Activated T-helper 9 cell treated with anti-CD3 and anti-CD28 coated beads, Interleukin-2, amount 50 U/mL, for 16 hours (primary cell): ENCODE data around the gene PDSS2.

Source experiments
- DNase-seq: peaks from one replicate; pipeline ENCODE4 v3.0.0-alpha.2; 2020; ENCODE audit warnings: low read depth

The PDSS2 gene

DNA sequence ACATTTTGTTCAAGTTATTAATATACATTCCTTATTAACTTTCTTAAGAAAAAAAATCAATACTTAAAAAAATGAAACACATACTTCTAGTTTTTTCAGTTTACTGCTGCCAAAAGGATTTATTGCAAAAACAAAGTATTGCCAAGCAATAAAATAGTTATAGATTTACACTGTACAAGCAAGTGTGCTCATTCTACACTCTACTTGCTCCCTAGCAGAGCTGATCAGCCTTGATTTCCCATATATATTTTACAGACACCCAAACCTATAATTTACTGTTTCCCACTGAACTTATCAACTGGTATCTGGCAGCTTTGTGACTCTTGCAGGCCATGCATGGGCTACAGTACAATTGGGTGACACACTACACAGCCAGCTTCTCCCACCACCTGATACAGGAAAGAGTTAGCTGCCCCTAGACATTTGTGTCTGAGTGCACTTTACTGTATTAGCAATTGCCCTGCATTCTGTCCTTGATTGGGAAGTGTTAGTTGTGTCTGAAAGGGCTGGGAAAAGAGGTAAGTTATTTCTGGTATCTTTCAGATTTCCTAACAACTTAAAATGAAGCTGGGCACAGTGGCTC lies 188.1 kb downstream of the PDSS2 start:
- no peak for DNase-seq

DNA sequence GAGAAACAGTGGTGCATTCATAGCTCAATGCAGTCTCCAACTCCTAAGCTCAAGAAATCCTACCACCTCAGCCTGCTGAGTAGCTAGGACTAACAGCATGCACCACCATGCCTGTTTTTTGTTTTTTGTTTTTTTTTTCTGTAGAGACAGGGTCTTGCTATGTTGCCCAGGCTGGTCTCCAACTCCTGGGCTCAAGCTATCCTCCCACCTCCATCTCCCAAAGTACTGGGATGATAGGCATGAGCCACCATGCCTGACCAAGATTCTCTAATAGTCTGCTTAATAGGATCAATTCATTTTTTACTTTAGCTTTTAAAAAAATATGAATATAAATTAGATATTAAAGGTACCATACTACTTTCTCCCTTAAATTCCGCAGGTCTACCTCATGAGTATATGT lies 191.7 kb downstream of the PDSS2 start:
- DNase-seq: no peak

DNA sequence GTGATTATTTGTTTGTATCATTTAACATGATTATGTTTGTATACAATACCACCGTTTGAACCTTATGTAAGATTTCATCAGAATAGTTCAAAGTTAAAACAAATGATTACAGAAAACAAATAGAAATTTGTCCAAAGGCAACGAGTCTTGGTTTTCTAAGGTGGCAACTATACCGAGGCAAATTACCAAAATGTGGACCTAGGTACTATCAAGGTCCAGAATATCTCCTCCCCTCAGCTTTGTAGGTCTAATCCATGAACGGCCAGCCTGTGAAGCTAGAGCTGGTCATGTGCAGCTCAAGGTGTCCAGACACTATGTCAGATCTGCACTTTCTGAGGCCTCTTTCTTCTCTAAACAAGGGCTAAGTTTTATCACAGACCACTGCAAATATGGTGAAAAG lies 192.4 kb downstream of the PDSS2 start:
- DNase-seq: no peak

DNA sequence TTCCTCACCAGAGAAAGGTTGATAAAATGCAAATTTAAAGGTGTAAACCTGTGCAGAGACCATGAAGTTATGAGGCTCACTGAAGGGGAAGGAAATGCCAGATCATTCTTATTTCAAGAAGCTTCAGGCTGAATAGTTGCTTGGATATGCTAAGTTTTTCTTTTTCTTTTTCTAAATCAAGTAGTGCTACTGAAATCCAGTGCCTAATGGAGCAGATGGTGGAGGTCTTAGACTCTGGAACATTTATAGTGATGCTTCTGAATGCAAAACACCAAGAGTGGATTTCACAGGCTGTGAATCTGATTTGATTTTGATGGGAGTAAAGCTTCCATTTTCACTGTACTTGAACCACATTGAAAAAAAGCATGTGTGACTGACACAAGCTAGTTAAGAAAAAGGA lies 192.8 kb downstream of the PDSS2 start:
- DNase-seq: no peak

DNA sequence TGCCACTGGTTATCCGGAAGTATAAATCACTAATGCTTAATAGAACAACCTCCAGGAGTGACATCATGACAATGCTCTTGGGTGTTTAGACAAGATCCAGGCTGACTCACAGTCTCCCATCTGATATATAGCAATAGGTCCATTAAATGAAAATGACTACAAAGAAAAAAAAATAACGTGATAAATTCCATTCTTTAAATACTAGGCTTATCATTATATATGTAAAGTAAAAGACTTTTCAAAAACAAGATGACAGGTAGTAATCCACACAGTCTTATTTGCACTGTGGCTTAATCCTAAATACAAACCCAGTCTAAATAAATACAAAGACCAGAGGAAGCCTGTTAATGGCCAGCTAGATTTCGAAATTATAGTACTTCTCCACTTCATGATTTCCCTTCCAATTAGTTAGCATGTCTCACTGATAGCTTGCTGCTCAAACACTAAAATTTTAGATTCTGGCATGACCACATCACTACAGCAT lies 195.0 kb downstream of the PDSS2 start:
- no peak for DNase-seq

DNA sequence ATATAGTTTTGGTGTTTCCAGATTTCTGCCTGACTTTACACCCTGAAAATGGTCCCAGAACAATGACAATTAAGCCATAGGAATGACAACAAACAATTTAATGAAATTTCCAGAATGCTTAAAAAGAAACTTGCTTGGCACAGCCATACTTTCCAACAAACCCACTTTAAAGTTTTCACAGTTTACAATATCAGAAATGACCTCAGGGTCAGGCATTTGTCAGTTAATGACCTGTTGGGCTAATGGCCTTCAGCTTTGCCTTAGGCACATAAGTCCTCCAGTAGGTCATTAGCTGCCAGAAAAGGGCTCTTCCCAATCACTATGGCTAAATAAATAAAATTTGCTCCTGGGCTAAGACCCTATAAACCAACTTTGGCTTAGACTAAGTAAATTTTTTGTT lies 199.4 kb downstream of the PDSS2 start:
- no peak for DNase-seq

DNA sequence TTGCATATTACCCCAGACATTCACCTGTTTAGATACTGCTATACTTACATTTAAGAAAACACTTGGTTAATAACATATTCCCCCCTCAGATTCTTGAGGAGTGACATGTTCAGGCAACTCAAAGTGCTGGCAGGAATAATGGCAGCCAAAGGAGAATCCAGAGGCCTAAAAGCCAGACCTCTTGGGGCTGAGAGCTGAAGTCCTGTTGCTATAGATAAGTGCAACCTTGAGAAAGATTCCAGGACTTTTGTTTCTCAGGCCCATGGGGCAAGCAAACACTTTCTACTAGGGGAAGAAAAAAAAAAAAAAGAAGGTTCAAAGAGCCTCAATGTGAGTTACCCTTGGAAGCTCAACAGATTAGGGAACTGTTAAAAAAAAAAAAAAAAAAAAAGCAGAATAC lies 211.2 kb downstream of the PDSS2 start:
- DNase-seq: no peak

DNA sequence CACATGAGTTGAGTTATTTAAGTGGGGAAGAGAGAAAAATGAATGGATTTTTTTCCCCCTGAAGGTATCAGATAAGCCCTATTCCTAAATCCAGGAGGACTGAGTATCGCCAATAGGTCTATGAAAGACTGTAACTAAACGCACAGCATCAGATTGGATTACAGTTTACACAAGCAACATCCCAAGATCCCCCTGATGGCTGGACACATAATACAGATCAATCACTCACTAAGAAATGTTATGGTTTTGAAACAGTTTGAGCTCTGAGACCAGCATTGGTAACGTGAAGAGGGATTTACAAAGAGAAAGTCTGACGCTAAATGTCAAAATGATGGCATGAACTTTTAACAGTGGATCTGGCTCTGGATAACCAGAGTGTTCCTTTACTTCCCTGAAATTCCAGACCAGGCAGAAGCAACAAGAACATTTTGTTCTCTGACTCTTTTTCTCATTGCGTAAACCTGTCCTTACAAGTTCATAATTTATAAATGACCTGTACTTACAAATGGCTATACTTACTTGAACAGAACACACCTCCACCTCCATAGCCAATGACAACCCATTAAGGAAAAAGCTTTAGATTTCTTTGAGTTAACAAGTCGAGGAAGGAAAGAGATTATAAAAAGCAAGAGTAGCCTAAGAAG lies 212.3 kb downstream of the PDSS2 start:
- DNase-seq: no peak

DNA sequence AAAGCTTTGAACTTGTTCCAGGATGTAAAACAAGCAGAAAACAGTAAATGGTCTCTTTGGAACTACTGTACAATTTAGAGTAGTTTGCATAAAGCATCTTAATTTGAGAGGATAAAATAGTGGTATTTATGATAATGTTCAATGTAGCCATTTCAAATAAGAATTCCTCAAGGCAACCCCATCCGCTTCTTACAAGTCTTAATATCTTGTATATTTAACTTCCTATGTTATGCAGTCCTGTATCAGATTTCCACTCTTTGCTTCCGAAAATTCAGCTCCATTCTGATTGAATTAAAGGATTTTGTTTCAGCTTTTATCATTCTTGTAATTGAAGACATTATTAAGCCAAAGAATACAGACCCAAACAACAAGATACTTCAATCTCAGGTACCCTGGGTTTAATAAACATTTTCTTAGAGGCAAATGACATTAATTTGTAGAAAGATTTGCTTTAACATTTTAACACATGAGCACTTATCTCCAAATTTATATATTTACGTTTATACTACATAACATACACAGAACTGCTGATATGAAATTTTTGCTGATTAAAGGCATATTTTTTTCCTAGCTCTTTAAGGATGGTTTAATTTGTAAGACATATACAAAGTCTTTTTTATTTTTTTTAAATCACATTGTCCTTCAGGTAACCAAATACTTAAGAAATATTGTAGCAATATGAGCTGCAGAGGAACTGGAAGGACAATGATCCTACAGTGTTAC lies 213.0 kb downstream of the PDSS2 start:
- DNase-seq: no peak

DNA sequence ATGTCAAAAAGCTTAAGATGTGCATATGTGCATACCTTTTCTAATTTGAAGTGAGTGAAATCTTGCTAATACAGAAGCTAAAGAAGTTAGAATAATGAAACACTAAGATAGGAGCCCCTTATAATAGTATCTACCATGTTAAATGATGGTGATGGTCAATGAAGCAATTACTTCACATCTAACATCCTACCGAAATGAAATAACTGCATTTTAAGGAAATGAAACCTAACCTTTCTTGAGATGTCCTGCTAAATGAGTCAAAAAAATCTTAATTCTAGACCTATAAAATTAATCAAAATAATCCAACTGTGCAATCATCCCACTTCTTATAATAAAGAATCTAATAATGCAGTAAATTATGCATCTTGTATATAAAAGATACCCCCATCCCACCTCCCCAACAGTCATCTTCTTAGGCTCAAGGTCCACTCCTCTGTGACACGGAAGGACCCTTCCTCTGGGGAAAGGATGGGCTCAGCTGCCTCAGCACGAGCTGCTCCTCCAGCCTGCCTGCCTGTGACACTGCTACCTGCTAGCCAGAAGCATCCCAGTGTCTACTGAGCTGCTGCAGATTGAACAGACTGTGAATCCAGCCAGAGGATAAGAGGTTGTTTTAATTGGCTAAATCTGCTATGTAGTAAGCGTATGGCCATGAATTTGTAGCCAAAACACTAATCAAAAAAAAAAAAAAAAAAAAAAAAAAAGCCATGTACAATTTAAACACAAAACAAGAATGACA lies 214.5 kb downstream of the PDSS2 start:
- DNase-seq: no peak

DNA sequence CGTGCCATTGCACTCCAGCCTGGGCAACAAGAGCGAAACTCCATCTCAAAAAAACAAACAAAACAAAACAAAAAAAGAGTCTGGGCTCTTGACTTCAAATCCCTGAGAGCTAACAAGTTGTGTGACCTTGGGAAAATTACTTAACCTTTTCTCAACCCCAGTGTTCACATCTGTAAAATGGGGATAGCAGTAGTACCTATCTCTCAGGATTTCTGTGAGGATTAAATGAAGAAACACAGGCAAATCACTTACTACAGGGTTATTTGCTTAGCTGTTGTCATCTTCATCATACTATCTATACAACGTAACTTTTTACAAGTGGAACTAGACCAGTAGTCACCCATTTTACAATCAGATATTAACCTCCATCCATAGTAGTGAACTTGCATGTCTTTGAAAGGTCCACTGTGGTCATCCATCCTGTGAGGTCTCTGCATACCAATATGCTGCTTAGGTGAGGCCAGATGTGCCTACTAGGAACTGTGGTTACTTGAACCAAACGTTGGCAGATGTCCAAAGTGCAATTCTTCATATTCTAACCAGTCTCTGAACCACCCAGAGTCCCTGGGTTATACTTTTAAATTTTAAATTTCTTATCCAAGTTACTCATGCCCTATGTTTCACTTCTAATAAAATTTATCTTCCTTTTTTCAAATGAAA lies 215.2 kb downstream of the PDSS2 start:
- DNase-seq: no peak

DNA sequence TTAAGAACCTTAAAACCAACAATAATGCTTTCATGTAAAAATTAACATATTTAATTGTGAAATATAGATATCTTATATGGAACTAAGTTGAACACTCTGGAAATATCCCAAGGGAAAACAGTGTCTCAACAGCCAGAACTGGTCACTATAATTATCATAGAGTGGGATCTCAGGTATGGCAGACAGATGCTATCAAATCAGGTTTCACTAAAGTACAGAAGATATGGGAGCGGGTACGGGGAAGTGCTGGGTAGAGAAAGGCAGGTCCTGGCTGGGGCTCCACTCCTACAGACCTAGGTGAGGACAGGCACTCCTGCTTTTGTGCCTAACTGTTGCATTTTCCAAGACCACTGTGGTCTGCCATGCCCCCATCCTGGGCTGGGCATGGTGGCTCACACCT lies 215.9 kb downstream of the PDSS2 start:
- no peak for DNase-seq

DNA sequence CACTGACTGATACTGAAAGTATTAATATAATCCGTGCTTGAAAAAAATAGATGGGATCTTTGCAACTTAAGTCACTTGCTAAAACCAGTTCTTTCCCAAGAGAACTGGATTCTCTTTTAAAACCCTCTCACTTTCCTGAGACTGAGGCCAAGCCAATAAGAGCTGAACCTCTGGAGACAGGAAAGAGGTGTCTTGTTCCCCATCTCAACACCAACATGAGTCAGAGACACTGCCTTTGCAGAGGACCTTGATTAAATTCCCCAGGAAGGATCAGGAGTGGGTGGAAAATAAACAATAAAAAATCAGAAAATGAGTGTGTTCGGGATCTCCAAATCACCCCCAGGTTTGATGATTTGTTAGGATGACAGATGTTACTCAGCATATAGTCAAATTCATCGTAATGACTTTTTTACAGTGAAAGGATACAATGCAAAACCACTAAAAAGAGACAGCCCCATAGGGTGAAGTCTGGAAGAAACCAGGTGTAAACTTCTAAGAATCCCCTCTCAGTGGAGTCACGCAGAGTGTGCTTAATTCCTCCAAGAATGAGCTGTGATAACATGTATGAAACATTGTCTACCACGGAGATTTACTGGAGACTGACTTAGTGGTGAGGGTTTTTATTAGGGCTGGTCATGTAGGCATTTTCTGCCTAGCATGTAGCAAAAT lies 221.2 kb downstream of the PDSS2 start:
- no peak for DNase-seq

DNA sequence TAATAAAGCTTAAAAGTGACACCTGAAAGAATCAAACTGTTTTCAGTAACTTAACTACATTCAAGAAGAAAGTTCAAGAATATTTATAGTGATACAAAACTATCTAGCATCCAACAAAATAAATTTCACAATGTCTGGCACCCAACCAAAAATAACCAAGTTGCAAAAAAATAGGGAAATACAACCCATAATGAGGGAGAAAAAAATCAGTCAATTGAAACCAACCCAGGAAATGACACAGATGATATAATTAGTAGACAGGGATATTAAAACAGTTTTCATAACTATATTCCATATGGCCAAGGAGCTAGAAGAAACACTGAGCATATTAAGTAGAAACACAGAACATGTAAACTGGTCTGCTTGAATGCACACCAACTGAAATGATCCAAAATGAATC lies 223.9 kb downstream of the PDSS2 start:
- no peak for DNase-seq

DNA sequence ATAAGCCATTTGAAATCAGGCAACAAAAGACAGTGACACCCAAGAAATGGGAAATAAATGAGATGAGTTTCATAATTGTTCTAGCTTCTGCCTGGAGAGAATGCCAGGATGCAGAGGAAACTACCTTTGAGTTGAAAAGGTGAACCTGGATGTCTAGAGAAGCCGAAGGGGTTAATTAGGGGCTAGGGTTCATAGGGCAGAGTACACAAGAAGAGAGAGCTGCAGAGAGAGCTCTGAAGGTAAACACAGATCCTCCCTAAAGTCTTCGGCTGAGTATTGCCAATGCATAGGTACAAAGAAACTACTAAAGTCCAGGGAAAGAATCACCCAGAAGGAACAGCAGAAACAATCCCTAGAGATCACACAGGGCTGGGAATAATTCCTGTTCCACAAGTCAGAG lies 224.4 kb downstream of the PDSS2 start:
- DNase-seq: no peak

DNA sequence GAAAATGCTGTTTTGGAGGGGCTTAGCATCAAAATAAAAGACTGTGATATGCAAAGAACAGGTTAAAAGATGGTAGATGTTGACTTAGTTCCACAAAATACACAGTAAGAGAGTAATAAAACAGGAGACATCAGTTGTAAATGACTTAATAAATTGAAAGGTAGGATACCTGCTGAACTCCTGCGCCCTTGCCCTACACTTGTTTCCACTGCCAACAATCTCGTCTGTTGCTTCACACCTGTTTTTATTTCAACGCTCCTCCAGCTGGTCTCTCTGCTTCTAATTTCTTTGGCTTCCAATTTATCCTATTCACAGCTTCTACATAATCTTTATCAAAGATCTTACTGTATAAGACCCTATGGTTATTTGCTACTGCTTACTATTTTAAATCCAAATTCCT lies 228.1 kb downstream of the PDSS2 start:
- no peak for DNase-seq

DNA sequence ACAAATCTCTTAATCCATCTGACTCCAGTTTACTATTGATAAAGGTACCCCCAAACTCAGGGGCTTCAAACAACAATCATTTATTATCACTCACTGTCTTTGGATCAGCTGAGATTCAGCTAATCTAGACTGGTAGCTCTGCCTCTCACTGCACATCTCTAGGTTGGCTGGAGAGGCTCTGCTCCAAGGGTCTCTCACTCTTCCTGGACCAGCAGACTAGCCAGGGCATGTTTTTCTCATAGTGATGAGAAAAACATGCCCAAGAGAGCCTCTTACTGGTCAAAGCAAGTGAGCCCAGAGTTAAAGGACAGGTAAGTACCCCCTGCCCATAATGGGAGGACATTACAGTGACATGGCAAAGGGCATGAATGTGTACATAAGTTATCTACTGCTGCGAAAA lies 228.9 kb downstream of the PDSS2 start:
- DNase-seq: no peak

DNA sequence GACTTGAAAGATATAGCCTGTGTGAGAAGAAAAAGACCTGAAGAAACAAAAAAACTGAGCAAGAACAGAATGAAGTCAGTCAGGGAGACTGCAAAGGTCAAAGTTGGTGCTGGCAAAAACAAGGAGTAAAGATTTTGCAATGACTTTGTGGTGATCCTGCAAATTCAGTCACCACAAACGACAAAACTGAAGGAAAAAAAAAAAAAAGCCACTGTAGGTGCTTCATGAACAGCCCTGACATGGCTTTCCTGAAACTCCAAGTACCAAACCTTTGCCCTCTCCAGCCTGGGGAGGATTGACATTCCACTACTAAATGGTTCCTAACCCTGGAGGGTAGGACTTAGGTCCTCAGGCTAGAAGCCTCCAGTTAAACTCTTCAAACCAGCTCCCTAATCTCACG lies 229.3 kb downstream of the PDSS2 start:
- DNase-seq: no peak

DNA sequence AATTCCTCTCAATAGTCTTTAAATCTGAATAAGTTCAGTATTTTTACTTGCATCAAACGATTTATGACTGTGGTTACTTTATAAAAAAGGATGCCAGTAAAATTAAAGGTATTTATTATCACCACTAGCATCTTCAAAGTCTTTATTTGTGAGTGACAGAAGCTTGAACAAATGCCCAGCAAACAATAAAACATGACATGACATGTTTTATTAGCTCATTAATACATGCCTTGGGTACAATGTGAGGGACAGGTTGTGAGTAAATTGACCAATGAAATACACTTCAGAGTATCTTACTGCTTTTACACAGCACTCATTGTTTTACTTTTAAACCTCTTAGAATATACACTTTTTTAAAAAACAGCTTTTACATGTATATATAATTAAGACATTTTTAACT lies 230.6 kb downstream of the PDSS2 start:
- no peak for DNase-seq

DNA sequence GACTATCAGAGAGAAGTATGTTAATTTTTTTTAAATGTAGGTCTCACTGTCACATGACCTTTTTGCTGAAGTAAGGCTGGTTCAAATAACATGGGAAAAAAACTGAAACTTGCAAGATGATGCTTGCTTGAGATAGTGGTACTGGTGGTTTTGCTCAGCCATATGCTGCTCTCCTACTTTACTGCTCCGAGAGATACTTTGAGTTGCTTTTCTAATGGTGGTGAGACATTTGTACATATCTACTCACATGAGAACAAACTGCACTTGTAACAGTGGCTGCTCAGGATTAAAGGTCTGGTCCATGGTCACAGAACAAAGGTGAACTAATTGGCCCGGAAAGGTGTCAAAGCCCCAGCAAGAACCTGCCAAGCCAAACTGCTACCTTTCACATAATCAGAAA lies 237.8 kb downstream of the PDSS2 start:
- no peak for DNase-seq

DNA sequence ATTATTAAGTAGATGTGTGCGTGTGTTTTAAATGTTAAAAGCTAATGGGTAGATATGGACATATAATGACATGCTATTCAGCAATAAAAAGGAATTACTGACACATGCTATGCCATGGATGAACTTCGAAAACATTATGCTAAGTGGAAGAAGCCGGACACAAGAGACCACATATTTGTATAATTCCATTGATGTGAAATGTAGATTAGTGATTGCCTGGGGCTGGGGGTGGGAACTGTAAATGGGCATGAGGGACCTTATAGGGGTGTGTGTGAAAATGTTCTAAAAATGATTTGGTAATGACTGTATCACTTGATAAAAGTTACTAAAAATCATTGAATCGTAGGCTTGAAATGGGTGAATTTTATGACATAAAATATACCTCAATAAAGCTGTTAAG lies 239.5 kb downstream of the PDSS2 start:
- no peak for DNase-seq

DNA sequence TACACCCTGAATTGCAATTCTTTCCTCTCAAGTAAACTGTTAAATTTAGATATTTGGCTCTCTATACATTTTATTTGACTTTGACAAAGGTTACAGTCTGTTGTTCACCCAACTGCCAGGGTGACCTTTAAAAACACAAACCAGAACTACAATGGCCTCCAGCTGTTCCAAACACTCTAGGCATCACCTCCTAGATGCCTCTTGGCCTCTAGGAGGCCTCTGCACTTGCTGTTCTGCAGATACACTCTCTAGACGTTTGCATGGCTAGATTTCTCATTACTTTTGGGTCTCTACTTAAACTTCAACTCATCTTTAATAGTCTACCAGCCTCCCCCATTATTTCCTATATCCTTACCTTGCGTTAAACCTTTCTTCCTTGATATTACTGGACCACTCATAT lies 241.2 kb downstream of the PDSS2 start:
- DNase-seq: no peak
